Gastrocnemius medialis (tissue), 4 donors: ENCODE measurements around the gene SUSD3. TPM values are rescaled to one million over a fixed set of nuclear protein-coding genes. Genes with fewer than 3 reads are reported as not detected.

ENCODE experiments used
- ATAC-seq, 2 donors: fragments of 150-250 bp; one replicate each; pipeline ENCODE4 v1.9.1; 2016
- DNase-seq, 2 donors: peaks; one replicate each; pipeline ENCODE4 v3.0.0-alpha.2; 2019
- H3K27ac ChIP-seq, 4 donors: fragments of 200-600 bp; sonication (generic); 1 replicate in 1 of 4; 2 replicates in 3 of 4; pipeline ENCODE4 v1.5.1; 2016 to 2018; ENCODE audit warnings: mild to moderate bottlenecking in 2 of 4, moderate library complexity in 1 of 4
- H3K27me3 ChIP-seq, 3 donors: fragments of 200-600 bp; sonication (generic) in 2 of 3; 1 replicate in 1 of 3; 2 replicates in 2 of 3; pipeline versions ENCODE4 v1.5.1 to v1.6.0; 2016 to 2019; ENCODE audit warnings: mild to moderate bottlenecking in 1 of 3, moderate library complexity in 1 of 3
- H3K36me3 ChIP-seq, 2 donors: fragments of 200-600 bp; sonication (generic) in 1 of 2; one replicate each; pipeline ENCODE4 v1.5.1; 2017 to 2018
- H3K4me1 ChIP-seq, 2 donors: fragments of 200-600 bp; sonication (generic) in 1 of 2; one replicate each; pipeline ENCODE4 v1.5.1; 2016 to 2017; ENCODE audit warnings: mild to moderate bottlenecking in 2 of 2
- H3K4me3 ChIP-seq, 4 donors: fragments of 200-600 bp; sonication (generic) in 3 of 4; 1 replicate in 1 of 4; 2 replicates in 3 of 4; pipeline ENCODE4 v1.5.1; 2016 to 2019; ENCODE audit warnings: mild to moderate bottlenecking in 2 of 4
- H3K9me3 ChIP-seq, 3 donors: fragments of 200-600 bp; sonication (generic) in 2 of 3; 1 replicate in 1 of 3; 2 replicates in 2 of 3; pipeline ENCODE4 v1.5.1; 2016 to 2019
- POLR2A ChIP-seq, 2 donors: fragments of 450-650 bp; IDR thresholded peaks; one replicate each; pipeline ENCODE4 v1.6.1; 2017; ENCODE audit warnings: antibody characterized with exemption in 2 of 2, mild to moderate bottlenecking in 2 of 2, moderate library complexity in 2 of 2
- in situ Hi-C, 4 donors: fragments of 200-750 bp; cut with MboI; loops; one replicate each; pipeline versions ENCODE4 v1.15.0 to v1.8.0; 2017; ENCODE audit warnings: low sequenced_read_pairs in 4 of 4
- intact Hi-C: fragments of 100-400 bp; cut with DNase I; formaldehyde crosslinking; loops from one replicate; pipeline ENCODE4 v1.15.1; 2023; ENCODE audit warnings: low total_unique reads
- total RNA-seq, 4 donors: library from RNA; depleted of rRNA; stranded (reverse); fragments of >200 nt; gene quantifications; one replicate each; pipeline versions ENCODE4 v1.1.0 to v1.2.3, GENCODE V29; 2016
- TF ChIP-seq, protein P1 (sequence below), 5 experiments: fragments of 450-650 bp in 3 of 5; fragments of 200-600 bp in 2 of 5; sonication (generic) in 2 of 5; IDR thresholded peaks in 4 of 5; conservative IDR thresholded peaks in 1 of 5; 1 replicate in 4 of 5; 2 replicates in 1 of 5; pipeline ENCODE4 v1.5.1; 2016 to 2019; ENCODE audit warnings: antibody characterized with exemption in 5 of 5, mild to moderate bottlenecking in 3 of 5, moderate library complexity in 3 of 5

The SUSD3 gene
- total RNA-seq, 4 donors from 2014 or later, result 0.51 to 0.61 TPM; not detected in 2

GRCh38 chr9:93052791-93053540 is 5.5 kb upstream of the SUSD3 start:
- no peak overlapping the region for H3K4me3 ChIP-seq
- no peaks in the 10 kb centered on the region for H3K36me3 ChIP-seq
- ATAC-seq, result no peak
- no peaks in the 10 kb centered on the region for H3K9me3 ChIP-seq
- H3K27ac ChIP-seq, result no peak overlapping the region
- intact Hi-C loops, result no loop called here
- in situ Hi-C loops, result no loop called here
- H3K27me3 ChIP-seq, result no peaks in the 10 kb centered on the region
- TF ChIP-seq POLR2A (IDR thresholded peaks at IDR 0.05), result no peak
- TF ChIP-seq, protein P1, sequence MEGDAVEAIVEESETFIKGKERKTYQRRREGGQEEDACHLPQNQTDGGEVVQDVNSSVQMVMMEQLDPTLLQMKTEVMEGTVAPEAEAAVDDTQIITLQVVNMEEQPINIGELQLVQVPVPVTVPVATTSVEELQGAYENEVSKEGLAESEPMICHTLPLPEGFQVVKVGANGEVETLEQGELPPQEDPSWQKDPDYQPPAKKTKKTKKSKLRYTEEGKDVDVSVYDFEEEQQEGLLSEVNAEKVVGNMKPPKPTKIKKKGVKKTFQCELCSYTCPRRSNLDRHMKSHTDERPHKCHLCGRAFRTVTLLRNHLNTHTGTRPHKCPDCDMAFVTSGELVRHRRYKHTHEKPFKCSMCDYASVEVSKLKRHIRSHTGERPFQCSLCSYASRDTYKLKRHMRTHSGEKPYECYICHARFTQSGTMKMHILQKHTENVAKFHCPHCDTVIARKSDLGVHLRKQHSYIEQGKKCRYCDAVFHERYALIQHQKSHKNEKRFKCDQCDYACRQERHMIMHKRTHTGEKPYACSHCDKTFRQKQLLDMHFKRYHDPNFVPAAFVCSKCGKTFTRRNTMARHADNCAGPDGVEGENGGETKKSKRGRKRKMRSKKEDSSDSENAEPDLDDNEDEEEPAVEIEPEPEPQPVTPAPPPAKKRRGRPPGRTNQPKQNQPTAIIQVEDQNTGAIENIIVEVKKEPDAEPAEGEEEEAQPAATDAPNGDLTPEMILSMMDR (IDR thresholded peaks at IDR 0.05 in 4 of 5, conservative IDR thresholded peaks at IDR 0.05 in 1 of 5), result no peak
- no peak for DNase-seq
- no peaks in the 10 kb centered on the region for H3K4me1 ChIP-seq

DNA sequence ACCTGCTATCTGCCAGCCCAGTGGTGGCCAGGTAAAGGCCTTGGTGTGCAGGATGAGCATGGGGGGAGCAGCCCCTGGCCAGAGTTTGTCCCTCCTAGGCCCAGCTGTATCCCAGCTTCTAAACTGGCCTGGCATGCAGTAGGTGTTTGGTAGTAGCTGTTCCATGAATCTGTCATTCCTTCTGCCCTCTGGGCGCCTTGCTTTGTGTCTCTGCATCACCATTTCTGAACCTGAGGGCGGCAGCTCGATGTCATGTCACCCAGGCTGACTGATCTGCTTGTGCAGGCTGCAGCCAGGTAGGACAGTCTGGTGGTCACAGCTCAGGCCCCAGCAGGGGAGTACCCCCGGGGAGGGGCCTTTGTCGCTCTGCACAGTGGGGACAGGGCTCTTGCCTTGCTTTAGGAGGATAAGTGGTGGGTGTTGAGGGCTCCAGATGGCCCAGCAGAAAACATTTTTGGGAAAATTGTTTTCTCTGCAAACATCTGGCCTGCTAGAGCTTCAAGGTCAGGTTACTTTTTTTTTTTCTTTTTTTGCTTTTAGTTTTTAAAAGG is 4.6 kb upstream of the SUSD3 start:
- ATAC-seq (no peak), DNase-seq (no peak)
- intact Hi-C loops (no loop called here), in situ Hi-C loops (no loop called here)
- TF ChIP-seq, protein P1 (IDR thresholded peaks at IDR 0.05 in 4 of 5, conservative IDR thresholded peaks at IDR 0.05 in 1 of 5), result no peak
- TF ChIP-seq POLR2A (IDR thresholded peaks at IDR 0.05), result no peak
- no peaks in the 10 kb centered on the region for H3K27me3 ChIP-seq
- no peaks in the 10 kb centered on the region for H3K9me3 ChIP-seq
- no peak overlapping the region for H3K27ac ChIP-seq
- no peak overlapping the region for H3K4me3 ChIP-seq
- no peaks in the 10 kb centered on the region for H3K36me3 ChIP-seq
- H3K4me1 ChIP-seq, result no peaks in the 10 kb centered on the region

DNA sequence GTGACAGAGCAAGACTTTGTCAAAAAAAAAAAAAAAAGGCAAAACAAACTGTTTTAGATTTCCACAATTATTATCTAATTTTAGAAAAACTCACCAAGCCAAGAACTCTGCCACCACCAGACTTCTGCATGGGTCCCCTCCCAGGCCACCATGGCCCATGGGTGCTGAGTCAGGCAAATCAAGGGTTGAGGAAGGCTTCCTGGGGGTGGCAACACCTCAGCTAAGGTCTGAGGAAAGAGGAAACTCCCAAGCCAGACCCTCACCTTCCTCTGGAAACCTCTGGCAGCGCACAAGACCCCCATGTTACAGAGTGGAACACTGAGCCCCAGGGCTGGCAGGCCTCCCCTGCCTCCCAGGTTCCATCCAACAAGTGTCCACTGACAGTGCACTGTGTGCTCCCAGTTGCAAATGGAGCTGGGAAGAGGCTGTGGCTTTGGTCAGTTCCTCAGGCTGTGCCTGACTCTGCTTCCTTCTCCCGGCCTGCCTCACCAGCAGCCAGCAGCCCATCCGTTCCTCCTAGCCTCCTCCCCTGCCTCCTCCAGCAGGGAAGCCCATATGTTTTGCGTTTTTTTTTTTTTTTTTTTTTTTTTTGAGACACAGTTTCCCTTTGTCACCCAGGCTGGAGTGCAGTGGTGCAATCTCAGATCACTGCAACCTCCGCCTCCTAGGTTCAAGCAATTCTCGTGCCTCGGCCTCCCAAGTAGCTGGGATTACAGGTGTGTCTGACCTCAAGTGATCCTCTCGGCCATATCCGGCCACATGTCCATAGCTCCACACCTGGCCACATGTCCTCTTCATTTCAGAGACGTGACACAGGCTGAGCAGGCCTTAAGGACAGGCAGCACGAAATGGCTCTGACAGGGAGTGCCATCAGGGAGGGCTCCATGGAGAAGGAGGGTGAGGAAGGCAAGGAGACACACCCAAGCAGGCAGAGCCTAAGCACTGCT is 3.5 kb upstream of the SUSD3 start:
- in situ Hi-C loops (no loop called here), intact Hi-C loops (no loop called here)
- no peak overlapping the region for H3K27ac ChIP-seq
- no peak for DNase-seq
- ATAC-seq, result no peak
- no peak for TF ChIP-seq POLR2A (IDR thresholded peaks at IDR 0.05)
- TF ChIP-seq, protein P1 (IDR thresholded peaks at IDR 0.05 in 4 of 5, conservative IDR thresholded peaks at IDR 0.05 in 1 of 5), result no peak
- H3K9me3 ChIP-seq, result no peaks in the 10 kb centered on the region
- no peaks in the 10 kb centered on the region for H3K36me3 ChIP-seq
- peaks cover 0 to 5% of the 10 kb centered on the region in 2 donors for H3K4me1 ChIP-seq
- peaks cover 3 to 10% (median 5%) of the 10 kb centered on the region in 3 donors for H3K27me3 ChIP-seq
- H3K4me3 ChIP-seq, result no peak overlapping the region

GRCh38 chr9:93057042-93057702 is 1.3 kb upstream of the SUSD3 start:
- no peaks in the 10 kb centered on the region for H3K36me3 ChIP-seq
- DNase-seq (no peak), ATAC-seq (no peak)
- H3K4me3 ChIP-seq, result no peak overlapping the region
- H3K27ac ChIP-seq, result no peak overlapping the region
- H3K27me3 ChIP-seq, result peaks cover 5 to 11% (median 5%) of the 10 kb centered on the region in 3 donors
- H3K4me1 ChIP-seq, result peaks cover 0 to 5% of the 10 kb centered on the region in 2 donors
- H3K9me3 ChIP-seq, result no peaks in the 10 kb centered on the region
- in situ Hi-C loops, result no loop called here
- no peak for TF ChIP-seq POLR2A (IDR thresholded peaks at IDR 0.05)
- TF ChIP-seq, protein P1 (IDR thresholded peaks at IDR 0.05 in 4 of 5, conservative IDR thresholded peaks at IDR 0.05 in 1 of 5), result no peak
- intact Hi-C loops, result no loop called here
